RPMI7951 (cell line): ENCODE measurements around the gene KRTAP5-4. TPM values are rescaled to one million over a fixed set of nuclear protein-coding genes. Genes with fewer than 3 reads are reported as not detected.

Experiments used
- DNase-seq: peaks from one replicate; pipeline ENCODE4 v3.0.0-alpha.2; 2012; ENCODE audit warnings: low read depth
- total RNA-seq: library from RNA; depleted of rRNA; stranded (reverse); fragments of >200 nt; shearing (Covaris generic); gene quantifications from 2 replicates; pipeline ENCODE4 v1.2.3, GENCODE V29; 2014; rRNA removed

Gene KRTAP5-4
- total RNA-seq, 1 experiment from 2014 or later = not detected

DNA sequence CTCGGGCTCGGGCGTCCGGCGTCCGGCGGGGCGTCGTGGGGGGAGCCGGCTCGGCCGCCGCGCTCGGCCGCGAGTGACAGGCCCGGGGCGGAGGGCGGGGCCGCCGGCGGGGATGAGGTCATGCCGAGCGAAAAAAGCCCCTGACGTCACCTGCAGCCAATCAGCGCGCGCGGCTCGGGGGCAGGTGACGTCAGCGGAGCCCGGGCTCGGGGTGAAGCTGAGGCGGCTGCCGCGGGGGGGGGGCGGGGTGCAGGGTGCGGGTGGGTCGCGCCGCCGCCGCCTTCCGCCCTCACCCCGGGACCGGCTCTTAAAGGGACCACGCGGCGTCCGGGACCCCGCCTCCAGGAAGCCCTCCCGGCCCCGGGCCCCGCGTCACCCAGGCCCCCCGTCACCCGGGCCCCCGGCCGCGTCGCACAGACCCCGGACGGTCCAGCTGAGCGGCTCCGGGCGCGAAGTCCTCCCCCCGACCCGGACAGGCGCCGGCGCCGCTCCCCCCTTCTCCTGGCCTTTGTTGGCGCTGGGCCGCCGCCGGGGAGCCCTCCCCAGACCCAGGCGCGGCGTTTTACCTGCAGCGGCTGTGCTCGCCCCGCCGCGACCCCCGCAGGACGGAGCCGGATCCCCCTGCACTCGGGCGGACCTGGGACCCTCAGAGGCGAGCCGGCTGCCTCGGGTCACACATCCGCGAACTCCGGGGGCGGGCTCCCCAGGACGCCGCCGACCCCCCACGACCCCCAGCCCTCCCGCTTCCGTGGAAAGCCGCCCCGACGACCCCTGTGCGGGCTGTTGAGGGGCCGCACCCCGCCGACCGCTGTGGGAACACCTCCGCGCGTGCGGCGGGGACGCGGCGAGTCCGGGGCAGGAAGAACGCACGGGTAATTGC, 49.5 kb downstream of the KRTAP5-4 start, which contains the start of gene DUSP8:
DUSP8 (minus strand) TSS at position 75 of the 880 bp plus-strand sequence. CDS start 6,445 bp downstream, outside the sequence.
- peak; percentile 67 for DNase-seq

DNA sequence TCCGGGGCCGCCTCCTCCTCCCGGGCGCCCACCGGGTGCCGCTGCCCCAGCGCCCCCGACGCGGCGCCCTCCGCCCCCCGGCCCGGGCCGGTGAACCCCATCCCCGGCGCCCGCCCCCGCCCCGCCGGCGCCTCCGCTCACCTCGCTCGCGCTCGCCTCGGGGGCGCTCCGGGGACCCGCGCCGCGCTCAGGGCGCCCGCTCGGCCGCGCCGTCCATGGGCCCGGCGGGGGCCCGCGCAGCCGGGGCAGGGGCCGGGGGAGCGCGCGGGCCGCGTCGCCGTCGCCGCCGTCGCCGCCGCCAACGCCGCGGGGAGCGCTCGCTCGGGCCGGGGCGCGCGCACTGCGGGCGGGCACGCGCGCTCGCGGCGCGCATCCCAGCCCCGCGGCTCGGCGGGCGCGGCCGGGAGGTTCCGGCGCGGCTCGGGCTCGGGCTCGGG, 50.2 kb downstream of the KRTAP5-4 start:
- no peak for DNase-seq

Other genes starting within 250 kb of the KRTAP5-4 start
- not detected in 2 replicates for gene BRSK2, start 232.2 kb downstream of the KRTAP5-4 start, total RNA-seq
- gene MOB2, start 135.4 kb downstream of the KRTAP5-4 start, total RNA-seq = 15.1 and 24.3 TPM in 2 replicates
- gene DUSP8, start 49.9 kb downstream of the KRTAP5-4 start, total RNA-seq = 0.10 and 0.24 TPM in 2 replicates
- not detected in 2 replicates for gene KRTAP5-1, start 36.9 kb downstream of the KRTAP5-4 start, total RNA-seq
- gene KRTAP5-2, start 23.8 kb downstream of the KRTAP5-4 start, total RNA-seq = not detected in 2 replicates
- gene KRTAP5-3, start 13.7 kb downstream of the KRTAP5-4 start, total RNA-seq = not detected in 2 replicates
- not detected in 2 replicates for gene KRTAP5-5, start 7.6 kb upstream of the KRTAP5-4 start, total RNA-seq
- not detected in 2 replicates for gene KRTAP5-6, start 75.1 kb upstream of the KRTAP5-4 start, total RNA-seq
- 4.3 and 6.6 TPM in 2 replicates for gene IFITM10, start 128.5 kb upstream of the KRTAP5-4 start, total RNA-seq
- 383 and 388 TPM in 2 replicates for gene CTSD, start 141.8 kb upstream of the KRTAP5-4 start, total RNA-seq
- gene SYT8, start 212.9 kb upstream of the KRTAP5-4 start, total RNA-seq = 0.20 TPM in 1 of 2 replicates, not detected in the other
- gene TNNI2, start 216.8 kb upstream of the KRTAP5-4 start, total RNA-seq = 0.48 TPM in 1 of 2 replicates, not detected in the other
- 2.4 and 3.8 TPM in 2 replicates for gene LSP1, start 230.9 kb upstream of the KRTAP5-4 start, total RNA-seq